H1 (cell line): Measurements from ENCODE around the gene NEK10. TPM values are rescaled to one million over a fixed set of nuclear protein-coding genes. Genes with fewer than 3 reads are reported as not detected.

Source experiments
- CTCF ChIA-PET: fragments of 300-600 bp; sonication (Branson Sonifier 250); formaldehyde crosslinking; loops from one replicate; lab custom pipeline; 2021; ENCODE audit not compliant: partially characterized antibody; lab: Charles Lee
- POLR2A ChIA-PET: fragments of 300-600 bp; sonication (Branson Sonifier 250); formaldehyde crosslinking; loops from one replicate; lab custom pipeline; 2021; ENCODE audit warnings: inconsistent platforms; ENCODE audit not compliant: partially characterized antibody; lab: Charles Lee
- DNase-seq, 2 experiments: peaks; one replicate each; pipeline versions ENCODE4 v3.0.0 to v3.0.0-alpha.2; 2010 to 2022; ENCODE audit warnings: low spot score in 2 of 2, low read depth in 1 of 2, mixed read lengths in 1 of 2
- FAIRE-seq: peaks from 2 replicates; lab custom pipeline; 2011; peaks lifted over from hg19 to GRCh38; lab: Jason Lieb, UNC
- H2AFZ ChIP-seq: 2 replicates; pipeline ENCODE4 v1.8.1; 2012; ENCODE audit warnings: low read length, inconsistent platforms
- H2AK5ac ChIP-seq: 2 replicates; pipeline ENCODE4 v1.6.1; 2013; ENCODE audit warnings: low read depth, low read length
- H2BK120ac ChIP-seq: replicated peaks from 2 replicates; pipeline ENCODE3; 2013; ENCODE audit warnings: low read depth, low read length, inconsistent platforms
- H2BK12ac ChIP-seq: 2 replicates; pipeline ENCODE4 v1.6.1; 2013; ENCODE audit warnings: low read depth, low read length
- H2BK15ac ChIP-seq: 2 replicates; pipeline ENCODE4 v1.6.1; 2013; ENCODE audit warnings: low read length
- H2BK20ac ChIP-seq: 2 replicates; pipeline ENCODE4 v1.6.1; 2013; ENCODE audit warnings: low read length
- H2BK5ac ChIP-seq: 2 replicates; pipeline ENCODE4 v1.6.1; 2013; ENCODE audit warnings: low read depth, low read length
- H3K14ac ChIP-seq: 2 replicates; pipeline ENCODE4 v1.6.1; 2013; ENCODE audit warnings: inconsistent platforms; ENCODE audit not compliant: insufficient read length
- H3K18ac ChIP-seq: 2 replicates; pipeline ENCODE4 v1.6.1; 2013; ENCODE audit warnings: low read length; ENCODE audit errors: extremely low read depth
- H3K23ac ChIP-seq: 2 replicates; pipeline ENCODE4 v1.6.1; 2013; ENCODE audit warnings: inconsistent platforms; ENCODE audit not compliant: insufficient read length
- H3K23me2 ChIP-seq: 2 replicates; pipeline ENCODE4 v1.6.1; 2013; ENCODE audit warnings: low read depth, low read length
- H3K27ac ChIP-seq: 2 replicates; pipeline ENCODE4 v1.6.1; 2011; ENCODE audit warnings: low read depth, low read length, inconsistent platforms
- H3K27me3 ChIP-seq, 4 experiments: replicated peaks in 1 of 4; 1 replicate in 1 of 4; 2 replicates in 3 of 4; pipeline versions ENCODE4 v1.6.1 to v1.8.1; 2011 to 2013; ENCODE audit warnings: low read length in 3 of 4, mild to moderate bottlenecking in 3 of 4, inconsistent platforms in 2 of 4, mixed read lengths in 2 of 4, moderate library complexity in 1 of 4; ENCODE audit not compliant: control insufficient read depth in 3 of 4, insufficient read depth in 3 of 4; ENCODE audit errors: extremely low read depth in 1 of 4
- H3K36me3 ChIP-seq, 4 experiments: 2 replicates each; pipeline versions ENCODE4 v1.6.1 to v1.8.1; 2011 to 2013; ENCODE audit warnings: mild to moderate bottlenecking in 4 of 4, low read length in 3 of 4, moderate library complexity in 2 of 4, control low read depth in 1 of 4, inconsistent platforms in 1 of 4; ENCODE audit not compliant: insufficient read depth in 4 of 4, control insufficient read depth in 2 of 4
- H3K4ac ChIP-seq: replicated peaks from 2 replicates; pipeline ENCODE3; 2013; ENCODE audit warnings: low read length, low read depth, mixed read lengths, inconsistent platforms; ENCODE audit not compliant: insufficient read length
- H3K4me1 ChIP-seq, 4 experiments: replicated peaks in 1 of 4; 1 replicate in 1 of 4; 2 replicates in 3 of 4; pipeline versions ENCODE4 v1.6.1 to v1.8.1; 2011 to 2013; ENCODE audit warnings: low read length in 3 of 4, inconsistent platforms in 2 of 4, mixed read lengths in 1 of 4; ENCODE audit not compliant: insufficient read depth in 4 of 4, control insufficient read depth in 3 of 4
- H3K4me2 ChIP-seq, 2 experiments: 2 replicates each; pipeline versions ENCODE4 v1.6.1 to v1.8.1; 2011 to 2013; ENCODE audit warnings: low read depth in 2 of 2, low read length in 2 of 2, control low read depth in 1 of 2, inconsistent platforms in 1 of 2, mild to moderate bottlenecking in 1 of 2; ENCODE audit not compliant: insufficient read depth in 1 of 2
- H3K4me3 ChIP-seq, 4 experiments: fragments of 200-600, 300-600 bp in 1 of 4; sonication (generic), shearing (Covaris generic), sonication (Bioruptor Twin) in 1 of 4; 2 replicates each; pipeline versions ENCODE4 v1.5.1 to v1.8.1; 2011 to 2016; ENCODE audit warnings: low read length in 4 of 4, low read depth in 3 of 4, control low read depth in 2 of 4, inconsistent platforms in 2 of 4, mild to moderate bottlenecking in 2 of 4, mixed read lengths in 1 of 4, moderate library complexity in 1 of 4; ENCODE audit not compliant: insufficient read depth in 2 of 4; ENCODE audit errors: extremely low read depth in 1 of 4
- H3K56ac ChIP-seq: replicated peaks from 2 replicates; pipeline ENCODE3; 2013; ENCODE audit warnings: low read depth, mild to moderate bottlenecking, mixed read lengths, low read length, inconsistent platforms; ENCODE audit not compliant: insufficient read length
- H3K79me1 ChIP-seq: 2 replicates; pipeline ENCODE4 v1.6.1; 2013; ENCODE audit warnings: low read depth, low read length, control low read depth
- H3K79me2 ChIP-seq, 2 experiments: 2 replicates each; pipeline versions ENCODE4 v1.6.1 to v1.8.1; 2012 to 2013; ENCODE audit warnings: low read length in 2 of 2, mild to moderate bottlenecking in 2 of 2, inconsistent platforms in 1 of 2; ENCODE audit not compliant: insufficient read depth in 2 of 2, control insufficient read depth in 1 of 2
- H3K9ac ChIP-seq, 4 experiments: replicated peaks in 1 of 4; 1 replicate in 1 of 4; 2 replicates in 3 of 4; pipeline versions ENCODE4 v1.6.1 to v1.8.1; 2011 to 2013; ENCODE audit warnings: low read depth in 3 of 4, low read length in 3 of 4, control low read depth in 2 of 4, mild to moderate bottlenecking in 2 of 4, moderate library complexity in 2 of 4, inconsistent platforms in 1 of 4; ENCODE audit errors: extremely low read depth in 1 of 4
- H3K9me3 ChIP-seq, 2 experiments: 2 replicates each; pipeline versions ENCODE4 v1.6.1 to v1.8.1; 2012 to 2013; ENCODE audit warnings: mild to moderate bottlenecking in 2 of 2, moderate library complexity in 2 of 2, control low read depth in 1 of 2, inconsistent platforms in 1 of 2, low read depth in 1 of 2, low read length in 1 of 2, mixed read lengths in 1 of 2; ENCODE audit not compliant: insufficient read depth in 2 of 2
- H4K20me1 ChIP-seq, 2 experiments: replicated peaks in 1 of 2; 2 replicates each; pipeline versions ENCODE3 to v1.8.1; 2011 to 2013; ENCODE audit warnings: inconsistent platforms in 2 of 2, low read length in 2 of 2, mild to moderate bottlenecking in 1 of 2; ENCODE audit not compliant: insufficient read depth in 2 of 2, control insufficient read depth in 1 of 2
- H4K5ac ChIP-seq: 2 replicates; pipeline ENCODE4 v1.6.1; 2013; ENCODE audit warnings: low read length, low read depth, mixed read lengths, inconsistent platforms; ENCODE audit not compliant: insufficient read length
- H4K8ac ChIP-seq: 2 replicates; pipeline ENCODE4 v1.8.0; 2013; ENCODE audit warnings: mild to moderate bottlenecking, moderate library complexity, low read length, inconsistent platforms; ENCODE audit not compliant: insufficient read depth; ENCODE audit errors: extremely low read depth
- H4K91ac ChIP-seq: replicated peaks from 2 replicates; pipeline ENCODE3; 2013; ENCODE audit warnings: low read length, mixed read lengths, inconsistent platforms; ENCODE audit not compliant: insufficient read length
- CEBPB ChIP-seq: IDR thresholded peaks from 2 replicates; pipeline ENCODE4 v1.6.1; 2012; ENCODE audit warnings: low read depth, low read length
- JUN ChIP-seq: IDR thresholded peaks from 2 replicates; pipeline ENCODE4 v1.6.1; 2011; ENCODE audit warnings: low read depth, mild to moderate bottlenecking, improper control_type of control experiment, low read length
- POLR2AphosphoS5 ChIP-seq: IDR thresholded peaks from 2 replicates; pipeline ENCODE4 v1.6.1; 2011; ENCODE audit warnings: low read depth, low read length
- RNF2 ChIP-seq: fragments of 200-900, 300-1000 bp; sonication (generic); IDR thresholded peaks from 2 replicates; pipeline ENCODE4 v1.7.1; 2016; ENCODE audit warnings: borderline replicate concordance, low read depth, mild to moderate bottlenecking, antibody characterized with exemption, low read length; ENCODE audit not compliant: poor library complexity, severe bottlenecking; ENCODE audit errors: missing control alignments
- SP4 ChIP-seq: IDR thresholded peaks from 2 replicates; pipeline ENCODE4 v1.6.1; 2012; ENCODE audit warnings: low read length, inconsistent platforms
- WGBS, 2 experiments: shearing (Covaris generic) in 1 of 2; methylation state at CpG; one replicate each; pipeline versions ENCODE4 v1.1.6 to v1.1.7; 2013 to 2015; ENCODE audit warnings: low lambda C conversion rate in 2 of 2, mixed read lengths in 2 of 2, inconsistent platforms in 1 of 2, low coverage in 1 of 2, missing lambda C conversion rate in 1 of 2; ENCODE audit not compliant: insufficient replicate concordance in 2 of 2, insufficient coverage in 1 of 2, insufficient read length in 1 of 2; ENCODE audit errors: extremely low coverage in 1 of 2, missing lambda C conversion rate in 1 of 2; 5-methylcytosine and 5-hydroxymethylcytosine counted together
- polyA plus RNA-seq, 7 experiments: library from polyadenylated mRNA; depleted of rRNA in 3 of 7; stranded (reverse) in 5 of 7; unstranded in 2 of 7; fragments of >200 nt in 5 of 7; fragments of 200-250 nt in 2 of 7; gene quantifications; 1 replicate in 5 of 7; 2 replicates in 1 of 7; 4 replicates in 1 of 7; pipeline versions ENCODE4 v1.2.1 to v1.2.3, GENCODE V29; 2011 to 2013; ENCODE audit warnings: missing spikeins in 2 of 7, mixed read lengths in 2 of 7
- total RNA-seq: library from RNA; stranded (reverse); fragmentation: NEBNext Ultra II Directional; extraction: Animal tissue kit (Norgen Biotek cat#: 25700); gene quantifications from 2 replicates; pipeline ENCODE4 v1.2.1, GENCODE V29; 2021
- TF ChIP-seq, protein P1 (sequence below): IDR thresholded peaks from 2 replicates; pipeline ENCODE4 v1.6.1; 2012; ENCODE audit warnings: low read length, inconsistent platforms

Gene NEK10
- total and polyA plus RNA-seq, 2 of the 8 experiments (the other 6 are each of a cell fraction or from before 2014, with no cell fraction given): 0.18 to 0.50 TPM

- Histone ChIP-seq H2BK120ac (no peak overlapping the region), H4K5ac (no peak overlapping the region), H3K79me2 (no peaks in the 10 kb centered on the region), H2BK5ac (no peak overlapping the region), H3K23ac (no peak overlapping the region), H3K79me1 (no peaks in the 10 kb centered on the region), H2BK15ac (no peak overlapping the region), H3K36me3 (no peaks in the 10 kb centered on the region), H3K4me1 (peaks cover 0 to 2% (median 0%) of the 10 kb centered on the region in 4 experiments; a peak in 1 of 7 replicates), H3K4me3 (no peak overlapping the region), H3K9me3 (no peaks in the 10 kb centered on the region), H4K91ac (no peak overlapping the region), H2AFZ (no peak overlapping the region), H2AK5ac (no peak overlapping the region), H3K9ac (no peak overlapping the region), H3K4me2 (no peak overlapping the region), H4K8ac (no peak overlapping the region), H2BK12ac (no peak overlapping the region), H3K23me2 (no peaks in the 10 kb centered on the region; the same call in 1 of the 2 replicates), H3K27me3 (no peaks in the 10 kb centered on the region), H3K27ac (no peak overlapping the region), H3K4ac (no peak overlapping the region), H2BK20ac (no peak overlapping the region), H4K20me1 (no peaks in the 10 kb centered on the region), H3K56ac (no peak overlapping the region), H3K14ac (no peak overlapping the region), H3K18ac (no peak overlapping the region)
- ChIA-PET CTCF (interaction anchor here (0.6 to 1.4 kb wide), 4 partner anchors 10 to 703 kb away, joined by 3 to 5 read pairs (median 4); no protein-coding TSS in a partner anchor), POLR2A (interaction anchor here (0.9 kb wide), 1 partner anchor 13 kb away, joined by 3 read pairs; no protein-coding TSS in a partner anchor)
- TF ChIP-seq RNF2: no peak
- TF ChIP-seq, protein P1, sequence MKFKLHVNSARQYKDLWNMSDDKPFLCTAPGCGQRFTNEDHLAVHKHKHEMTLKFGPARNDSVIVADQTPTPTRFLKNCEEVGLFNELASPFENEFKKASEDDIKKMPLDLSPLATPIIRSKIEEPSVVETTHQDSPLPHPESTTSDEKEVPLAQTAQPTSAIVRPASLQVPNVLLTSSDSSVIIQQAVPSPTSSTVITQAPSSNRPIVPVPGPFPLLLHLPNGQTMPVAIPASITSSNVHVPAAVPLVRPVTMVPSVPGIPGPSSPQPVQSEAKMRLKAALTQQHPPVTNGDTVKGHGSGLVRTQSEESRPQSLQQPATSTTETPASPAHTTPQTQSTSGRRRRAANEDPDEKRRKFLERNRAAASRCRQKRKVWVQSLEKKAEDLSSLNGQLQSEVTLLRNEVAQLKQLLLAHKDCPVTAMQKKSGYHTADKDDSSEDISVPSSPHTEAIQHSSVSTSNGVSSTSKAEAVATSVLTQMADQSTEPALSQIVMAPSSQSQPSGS: no peak
- no peak for TF ChIP-seq CEBPB
- no peak for TF ChIP-seq SP4
- no peak for TF ChIP-seq POLR2AphosphoS5
- no peak for TF ChIP-seq JUN
- no peak for FAIRE-seq
- DNase-seq: no peak
- WGBS, 2 experiments: 90% methylated on average over 3 of the region's 3 CpGs; no CpG with 5 or more reads in 1 of the 2 experiments
Measured at GRCh38 chr3:27127879-27128278, 241.3 kb downstream of the NEK10 start.
